ENCODE measurements around the gene HSD17B13.

DNA sequence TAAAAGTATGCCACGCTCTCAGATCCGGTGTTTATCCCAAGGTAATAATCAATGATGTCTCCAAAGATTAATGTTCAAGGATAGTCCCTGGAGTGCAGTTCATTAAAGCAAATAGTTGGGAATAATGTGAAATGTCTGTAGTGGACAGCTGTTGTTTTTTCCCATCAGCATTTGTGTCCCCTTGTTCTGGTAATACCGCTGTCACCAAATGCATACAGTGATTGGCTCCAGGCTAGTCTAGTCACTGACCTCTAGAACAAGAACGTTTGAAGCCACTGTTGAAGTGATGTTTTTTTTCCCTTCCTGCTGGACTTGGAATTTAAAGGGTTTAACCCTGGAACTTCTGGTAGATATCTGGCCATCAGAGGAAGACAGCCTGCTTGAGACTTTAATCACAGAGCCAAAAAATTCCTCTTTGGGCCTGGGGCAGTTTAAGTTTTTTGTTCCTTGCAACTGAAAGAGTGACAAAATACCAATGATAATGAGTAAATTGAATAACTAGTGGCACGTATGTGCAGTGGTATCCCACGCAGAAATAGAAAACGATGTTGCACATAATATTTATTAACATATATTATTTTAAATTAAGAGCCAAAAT lies 37.8 kb upstream of the HSD17B13 start:
- TF ChIP-seq FOXJ3 (CRISPR knock-in tag; IDR thresholded peaks at IDR 0.05) = no peak
- no peak for TF ChIP-seq TCF12 (IDR thresholded peaks at IDR 0.05)
- TF ChIP-seq ELF1 (IDR thresholded peaks at IDR 0.05) = no peak
- TF ChIP-seq, protein P1, sequence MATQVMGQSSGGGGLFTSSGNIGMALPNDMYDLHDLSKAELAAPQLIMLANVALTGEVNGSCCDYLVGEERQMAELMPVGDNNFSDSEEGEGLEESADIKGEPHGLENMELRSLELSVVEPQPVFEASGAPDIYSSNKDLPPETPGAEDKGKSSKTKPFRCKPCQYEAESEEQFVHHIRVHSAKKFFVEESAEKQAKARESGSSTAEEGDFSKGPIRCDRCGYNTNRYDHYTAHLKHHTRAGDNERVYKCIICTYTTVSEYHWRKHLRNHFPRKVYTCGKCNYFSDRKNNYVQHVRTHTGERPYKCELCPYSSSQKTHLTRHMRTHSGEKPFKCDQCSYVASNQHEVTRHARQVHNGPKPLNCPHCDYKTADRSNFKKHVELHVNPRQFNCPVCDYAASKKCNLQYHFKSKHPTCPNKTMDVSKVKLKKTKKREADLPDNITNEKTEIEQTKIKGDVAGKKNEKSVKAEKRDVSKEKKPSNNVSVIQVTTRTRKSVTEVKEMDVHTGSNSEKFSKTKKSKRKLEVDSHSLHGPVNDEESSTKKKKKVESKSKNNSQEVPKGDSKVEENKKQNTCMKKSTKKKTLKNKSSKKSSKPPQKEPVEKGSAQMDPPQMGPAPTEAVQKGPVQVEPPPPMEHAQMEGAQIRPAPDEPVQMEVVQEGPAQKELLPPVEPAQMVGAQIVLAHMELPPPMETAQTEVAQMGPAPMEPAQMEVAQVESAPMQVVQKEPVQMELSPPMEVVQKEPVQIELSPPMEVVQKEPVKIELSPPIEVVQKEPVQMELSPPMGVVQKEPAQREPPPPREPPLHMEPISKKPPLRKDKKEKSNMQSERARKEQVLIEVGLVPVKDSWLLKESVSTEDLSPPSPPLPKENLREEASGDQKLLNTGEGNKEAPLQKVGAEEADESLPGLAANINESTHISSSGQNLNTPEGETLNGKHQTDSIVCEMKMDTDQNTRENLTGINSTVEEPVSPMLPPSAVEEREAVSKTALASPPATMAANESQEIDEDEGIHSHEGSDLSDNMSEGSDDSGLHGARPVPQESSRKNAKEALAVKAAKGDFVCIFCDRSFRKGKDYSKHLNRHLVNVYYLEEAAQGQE (IDR thresholded peaks at IDR 0.05; ENCODE audit: low read depth, low read length) = no peak
- no peak for TF ChIP-seq FOXM1 (IDR thresholded peaks at IDR 0.05; ENCODE audit: low read depth)
- no peak for TF ChIP-seq TAF1 (IDR thresholded peaks at IDR 0.05; ENCODE audit: borderline replicate concordance, low read depth, low read length)
- no peak for TF ChIP-seq JUND (IDR thresholded peaks at IDR 0.05)
- TF ChIP-seq, protein P2, sequence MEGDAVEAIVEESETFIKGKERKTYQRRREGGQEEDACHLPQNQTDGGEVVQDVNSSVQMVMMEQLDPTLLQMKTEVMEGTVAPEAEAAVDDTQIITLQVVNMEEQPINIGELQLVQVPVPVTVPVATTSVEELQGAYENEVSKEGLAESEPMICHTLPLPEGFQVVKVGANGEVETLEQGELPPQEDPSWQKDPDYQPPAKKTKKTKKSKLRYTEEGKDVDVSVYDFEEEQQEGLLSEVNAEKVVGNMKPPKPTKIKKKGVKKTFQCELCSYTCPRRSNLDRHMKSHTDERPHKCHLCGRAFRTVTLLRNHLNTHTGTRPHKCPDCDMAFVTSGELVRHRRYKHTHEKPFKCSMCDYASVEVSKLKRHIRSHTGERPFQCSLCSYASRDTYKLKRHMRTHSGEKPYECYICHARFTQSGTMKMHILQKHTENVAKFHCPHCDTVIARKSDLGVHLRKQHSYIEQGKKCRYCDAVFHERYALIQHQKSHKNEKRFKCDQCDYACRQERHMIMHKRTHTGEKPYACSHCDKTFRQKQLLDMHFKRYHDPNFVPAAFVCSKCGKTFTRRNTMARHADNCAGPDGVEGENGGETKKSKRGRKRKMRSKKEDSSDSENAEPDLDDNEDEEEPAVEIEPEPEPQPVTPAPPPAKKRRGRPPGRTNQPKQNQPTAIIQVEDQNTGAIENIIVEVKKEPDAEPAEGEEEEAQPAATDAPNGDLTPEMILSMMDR (IDR thresholded peaks at IDR 0.05) = no peak
- TF ChIP-seq NRF1 (IDR thresholded peaks at IDR 0.05; ENCODE audit: low read depth, low read length) = no peak
- TF ChIP-seq RXRA (IDR thresholded peaks at IDR 0.05; ENCODE audit: borderline replicate concordance, low read depth) = no peak
